HG03135 (cell line): ENCODE results near the gene DGUOK.

ENCODE experiments used
- ATAC-seq: cut with Tn5 transposase; IDR thresholded peaks from one replicate; pipeline ENCODE4 v1.9.1; 2021; ENCODE audit warnings: mild to moderate bottlenecking, moderate library complexity; ENCODE audit not compliant: unreplicated experiment

The DGUOK gene

DNA sequence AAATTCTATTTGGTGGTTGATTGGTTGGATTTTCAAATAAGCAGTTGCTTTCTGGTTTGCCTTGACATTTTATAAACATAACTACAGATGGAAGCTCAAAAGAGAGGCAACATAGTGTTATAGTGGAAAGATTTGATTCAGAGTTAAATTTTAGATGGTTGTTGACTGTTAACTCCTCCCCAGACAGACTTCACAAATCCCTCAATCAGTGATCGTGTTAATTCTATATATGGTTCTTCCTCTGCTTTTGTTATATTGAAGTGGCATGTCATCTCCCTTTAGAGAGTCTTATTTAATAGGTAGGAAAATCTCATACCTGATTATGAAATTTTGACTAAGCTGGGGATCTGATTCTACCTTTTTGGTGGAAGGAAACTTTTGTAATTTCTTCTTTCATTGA lies 19.5 kb downstream of the DGUOK start:
- ATAC-seq, result no peak

DNA sequence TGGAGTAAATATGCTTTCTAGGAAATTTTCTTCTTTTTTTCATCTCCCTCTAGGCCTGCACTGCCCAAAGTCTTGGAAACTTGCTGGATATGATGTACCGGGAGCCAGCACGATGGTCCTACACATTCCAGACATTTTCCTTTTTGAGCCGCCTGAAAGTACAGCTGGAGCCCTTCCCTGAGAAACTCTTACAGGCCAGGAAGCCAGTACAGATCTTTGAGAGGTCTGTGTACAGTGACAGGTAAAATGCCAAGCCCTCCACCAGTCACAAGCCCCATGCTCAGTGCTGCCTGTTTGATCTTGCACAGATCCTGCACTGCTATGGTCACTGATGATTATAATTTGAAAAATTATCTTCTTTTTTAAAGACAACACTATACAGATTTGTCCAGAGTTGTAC lies 20.0 kb downstream of the DGUOK start:
- ATAC-seq, result no peak

DNA sequence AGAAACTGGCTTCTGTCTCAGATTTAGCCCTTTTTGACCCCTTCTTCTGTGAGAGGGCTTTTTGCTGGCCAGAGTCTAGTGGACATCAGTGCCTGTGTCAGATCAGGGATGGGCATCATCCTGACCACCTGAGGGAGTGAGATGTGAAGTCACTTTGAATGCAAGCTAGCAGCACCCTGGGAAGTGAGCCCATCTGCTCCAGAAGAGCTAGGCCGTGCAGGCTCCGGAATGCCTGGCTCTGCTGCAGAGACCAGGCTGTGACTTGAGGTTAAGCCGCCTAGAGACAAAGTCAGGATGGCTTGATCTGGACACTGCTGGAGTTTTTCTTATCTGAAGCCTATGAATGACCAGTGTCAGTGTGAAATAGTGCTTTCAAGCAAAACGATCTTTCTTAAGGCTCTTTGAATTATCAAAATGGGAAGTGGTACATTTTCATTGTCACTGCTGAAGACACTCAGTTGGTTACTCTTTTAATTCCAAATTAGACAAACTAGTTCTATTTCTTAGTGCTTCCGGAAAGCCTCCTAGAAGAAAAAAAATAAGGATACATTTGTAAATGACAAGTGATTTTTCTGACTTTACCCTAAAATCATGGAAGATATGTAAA lies 20.8 kb downstream of the DGUOK start:
- no peak for ATAC-seq

DNA sequence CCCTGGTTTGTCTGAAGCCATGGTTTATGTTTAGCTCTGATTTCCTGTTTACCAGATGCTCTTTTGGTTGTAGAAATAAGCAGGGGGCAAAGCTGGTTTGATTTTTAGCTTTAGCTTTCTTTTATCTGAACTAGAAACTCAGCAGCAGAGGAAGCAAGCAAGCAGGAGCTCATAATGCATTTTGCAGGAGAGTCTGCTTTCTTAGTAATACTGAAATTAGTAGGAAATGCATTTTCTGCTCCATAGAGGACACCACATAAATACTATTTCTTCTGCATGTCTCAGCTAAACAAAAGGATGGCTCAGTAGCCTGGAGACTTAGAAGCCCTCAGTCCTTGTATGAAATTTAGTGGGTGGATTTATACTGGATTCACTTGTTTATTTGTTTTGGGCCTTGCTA lies 23.1 kb downstream of the DGUOK start:
- ATAC-seq, result no peak

DNA sequence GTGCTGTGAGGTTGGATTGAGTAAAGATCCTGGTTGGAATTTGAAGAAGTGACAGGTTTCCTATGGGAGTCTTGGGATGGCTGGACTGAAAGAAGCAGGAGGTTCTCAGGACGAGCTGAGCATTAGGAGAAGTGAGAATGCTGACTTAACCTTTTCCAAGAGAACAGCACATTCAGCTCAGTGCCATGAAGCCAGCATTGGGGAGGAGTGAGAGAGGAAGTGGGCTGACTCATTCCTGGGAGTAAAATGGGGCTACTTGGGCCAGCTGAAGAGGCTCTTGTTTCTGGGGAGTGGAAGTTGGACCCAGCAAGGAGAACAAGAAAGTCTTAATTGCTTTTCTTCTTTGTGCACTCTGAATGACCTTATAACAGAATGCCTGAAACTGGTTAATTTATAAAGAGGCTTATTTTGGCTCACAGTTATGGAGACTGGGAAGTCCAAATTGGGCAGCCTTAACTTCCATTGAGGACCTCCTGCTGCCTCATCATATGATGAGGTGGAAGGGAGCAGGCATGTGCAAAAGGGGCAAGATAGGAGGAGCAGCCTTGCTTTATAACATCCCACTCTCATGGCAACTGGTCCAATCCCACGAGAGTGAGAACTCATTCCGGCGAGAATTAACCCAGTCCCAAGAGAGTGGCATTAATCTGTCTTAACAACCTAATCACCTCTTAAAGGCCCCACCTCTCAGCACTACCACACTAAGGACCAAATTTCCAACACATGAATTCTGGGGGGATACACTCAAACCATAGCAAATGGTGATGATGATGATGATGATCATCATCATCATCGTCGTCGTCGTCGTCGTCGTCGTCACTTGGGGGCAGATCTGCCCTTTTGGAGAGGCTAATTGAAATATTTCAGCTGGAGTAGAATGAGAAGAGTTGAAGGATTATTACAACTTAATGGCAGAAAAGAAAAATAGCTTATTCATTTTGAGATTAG lies 26.1 kb downstream of the DGUOK start:
- ATAC-seq, result no peak

DNA sequence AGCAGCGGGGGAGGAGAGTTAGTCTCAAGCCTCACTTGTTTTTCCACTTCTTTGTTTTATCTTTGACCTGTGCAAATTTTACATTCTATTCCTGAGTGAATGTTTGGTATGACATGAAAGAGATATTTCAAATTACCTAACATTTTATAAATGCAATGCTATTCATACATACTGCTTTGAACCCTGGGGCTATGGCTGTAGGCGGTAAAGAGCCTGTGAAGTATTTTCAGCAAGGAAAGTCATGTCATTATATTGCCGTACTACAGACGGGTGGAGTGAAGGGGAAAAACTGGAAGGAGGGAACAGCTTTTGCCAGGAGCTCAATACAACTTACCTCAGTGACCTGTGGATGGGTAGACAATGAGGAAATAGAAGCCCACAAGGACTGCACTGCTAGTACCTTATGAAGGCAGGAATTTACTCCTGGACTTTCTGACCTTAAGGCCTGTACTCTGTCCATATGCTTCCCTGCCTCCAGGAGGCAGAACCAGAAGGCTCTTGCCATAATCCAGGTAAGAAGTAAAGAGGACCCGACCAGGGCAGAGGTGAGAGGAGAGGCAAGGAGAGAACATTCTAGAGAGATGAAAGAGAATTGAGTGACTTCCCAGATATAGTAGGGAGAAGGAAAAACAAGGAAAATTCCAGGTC lies 29.7 kb downstream of the DGUOK start:
- ATAC-seq, result no peak

DNA sequence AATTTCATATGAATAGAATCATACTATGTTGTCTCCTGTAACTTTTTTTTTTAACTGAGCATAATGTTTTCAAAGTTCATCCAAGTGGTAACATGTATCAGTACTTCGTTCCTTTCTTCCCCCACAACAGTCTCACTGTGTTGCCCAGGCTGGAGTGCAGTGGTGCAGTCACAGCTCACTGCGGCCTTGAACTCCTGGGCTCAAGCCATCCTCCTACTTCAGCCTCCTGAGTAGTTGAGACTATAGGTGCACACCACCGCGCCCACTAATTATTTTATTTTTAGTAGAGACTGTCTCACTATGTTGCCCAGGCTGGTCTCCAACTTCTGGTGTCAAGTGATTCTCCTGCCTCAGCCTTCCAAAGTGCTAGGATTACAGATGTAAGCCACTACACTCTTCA lies 34.6 kb downstream of the DGUOK start:
- ATAC-seq, result no peak

DNA sequence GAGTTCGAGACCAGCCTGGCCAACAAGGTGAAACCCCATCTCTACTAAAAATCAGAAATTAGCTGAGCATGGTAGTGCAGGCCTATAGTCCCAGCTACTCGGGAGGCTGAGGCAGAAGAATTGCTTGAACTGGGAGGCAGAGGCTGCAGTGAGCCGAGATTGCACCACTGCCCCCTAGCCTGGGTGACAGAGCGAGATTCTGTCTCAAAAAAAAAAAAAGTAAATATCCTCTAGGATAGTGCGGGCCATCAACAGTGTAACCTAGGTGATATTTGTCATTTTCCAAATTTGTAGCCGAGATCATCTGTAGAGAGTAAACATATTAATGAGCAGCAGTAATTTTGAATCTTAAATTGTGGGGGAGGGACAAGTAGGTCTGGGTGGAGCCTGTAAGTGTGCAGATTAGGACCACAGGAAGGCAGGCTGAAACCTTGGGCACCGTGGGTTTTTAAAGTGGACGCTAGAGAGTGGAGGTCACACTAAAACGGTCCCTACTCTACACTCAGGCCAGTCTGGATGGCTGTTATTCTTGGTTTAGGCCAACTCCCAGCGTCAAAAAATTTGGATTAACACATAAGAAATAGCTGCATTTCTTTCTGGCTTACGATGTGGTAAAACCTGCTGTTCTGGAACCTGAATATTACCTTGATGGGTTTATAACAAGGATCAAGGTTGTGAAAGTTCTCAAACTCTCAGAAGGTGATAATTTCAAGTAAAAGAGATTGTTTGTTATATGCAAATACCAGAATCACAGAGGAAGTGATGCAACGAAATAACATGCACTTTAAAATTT lies 35.3 kb downstream of the DGUOK start:
- ATAC-seq, result no peak

DNA sequence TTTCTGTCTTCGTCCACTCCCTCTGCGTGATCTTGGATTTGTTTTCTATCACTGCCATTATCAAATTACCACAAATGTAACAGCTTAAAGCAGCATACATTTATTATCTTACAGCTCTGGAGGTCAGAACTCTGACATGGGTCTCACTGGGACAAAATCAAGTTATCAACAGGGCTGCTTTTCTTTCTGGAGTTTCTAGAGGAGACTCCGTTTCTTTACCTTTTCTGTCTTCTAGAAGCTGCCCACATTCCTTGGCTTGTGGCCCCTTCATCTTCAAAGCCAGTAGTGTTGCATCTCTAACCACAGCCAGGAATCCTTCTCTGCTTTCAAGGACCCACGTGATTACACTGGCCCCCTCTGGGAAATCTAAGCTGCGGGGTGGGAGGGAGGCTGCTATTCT lies 36.1 kb downstream of the DGUOK start:
- ATAC-seq, result no peak

DNA sequence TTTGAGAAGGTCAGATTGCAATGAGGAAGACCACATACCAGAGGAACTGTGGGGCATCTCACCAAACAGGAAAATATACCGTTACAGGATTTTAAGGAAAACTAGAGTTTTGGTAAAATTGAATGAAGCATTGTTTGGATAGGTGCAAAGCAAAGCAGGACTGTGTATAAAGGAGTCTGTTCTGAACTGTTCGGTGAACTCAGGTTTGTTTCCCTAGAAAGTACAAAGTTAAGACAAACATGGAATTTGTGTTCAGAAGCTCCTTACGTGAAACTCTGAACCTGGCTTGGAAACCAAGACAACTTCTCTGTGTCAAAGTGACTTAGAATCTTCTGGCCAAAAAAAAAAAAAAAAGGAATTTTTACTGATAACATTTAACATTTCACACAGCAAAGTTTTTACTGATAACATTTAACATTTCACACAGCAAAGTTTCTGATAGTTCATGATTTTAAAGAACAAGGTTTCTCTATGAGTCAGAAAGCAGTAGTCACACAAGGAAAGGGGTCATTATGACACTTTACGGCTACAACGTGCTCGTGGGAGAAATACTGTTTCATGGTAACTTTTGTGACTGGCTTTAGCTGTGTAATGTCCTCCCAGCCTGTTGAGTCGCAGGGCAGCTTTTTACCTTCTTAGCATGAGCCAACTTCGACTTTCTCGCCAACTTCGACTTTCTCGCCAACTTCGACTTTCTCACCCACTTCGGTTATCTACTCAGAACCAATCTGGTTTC lies 36.9 kb downstream of the DGUOK start:
- no peak for ATAC-seq

DNA sequence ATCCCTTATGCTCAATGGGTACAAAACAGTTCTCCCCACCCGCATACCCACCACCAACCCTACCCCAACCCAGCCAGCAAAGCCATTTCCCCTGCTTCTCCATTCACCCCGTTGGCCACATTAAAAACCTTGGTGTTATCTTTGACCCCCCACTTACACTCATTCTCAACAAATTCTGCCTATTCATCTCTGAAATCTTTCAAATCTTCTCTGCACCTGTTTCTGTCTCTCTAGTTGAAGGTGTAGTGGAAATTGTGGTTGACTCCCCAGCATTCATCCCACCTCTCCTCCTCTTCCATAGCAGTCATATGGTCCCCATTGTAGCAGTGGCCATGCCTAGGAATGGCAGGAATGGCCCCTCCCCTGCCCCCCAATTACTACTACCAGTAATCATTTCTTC lies 37.5 kb downstream of the DGUOK start:
- no peak for ATAC-seq

DNA sequence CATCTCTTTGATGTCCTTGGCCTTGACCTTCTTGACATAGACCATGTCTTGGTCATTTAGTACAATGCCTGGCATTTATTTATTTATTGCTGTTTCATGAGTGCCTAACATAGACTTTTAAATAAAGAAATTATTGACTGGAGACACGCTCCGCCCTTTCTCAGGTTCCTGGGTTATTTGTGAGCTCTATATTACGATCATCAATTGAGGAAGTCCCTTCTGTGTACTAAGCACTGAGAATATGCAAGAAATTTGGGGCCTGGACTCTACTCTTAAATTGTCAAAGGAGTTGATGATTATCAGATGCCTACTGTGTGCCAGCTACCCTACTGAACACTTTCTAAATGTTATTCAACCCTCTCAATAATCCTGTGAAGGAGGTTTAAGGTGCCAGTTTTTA lies 38.4 kb downstream of the DGUOK start:
- no peak for ATAC-seq

DNA sequence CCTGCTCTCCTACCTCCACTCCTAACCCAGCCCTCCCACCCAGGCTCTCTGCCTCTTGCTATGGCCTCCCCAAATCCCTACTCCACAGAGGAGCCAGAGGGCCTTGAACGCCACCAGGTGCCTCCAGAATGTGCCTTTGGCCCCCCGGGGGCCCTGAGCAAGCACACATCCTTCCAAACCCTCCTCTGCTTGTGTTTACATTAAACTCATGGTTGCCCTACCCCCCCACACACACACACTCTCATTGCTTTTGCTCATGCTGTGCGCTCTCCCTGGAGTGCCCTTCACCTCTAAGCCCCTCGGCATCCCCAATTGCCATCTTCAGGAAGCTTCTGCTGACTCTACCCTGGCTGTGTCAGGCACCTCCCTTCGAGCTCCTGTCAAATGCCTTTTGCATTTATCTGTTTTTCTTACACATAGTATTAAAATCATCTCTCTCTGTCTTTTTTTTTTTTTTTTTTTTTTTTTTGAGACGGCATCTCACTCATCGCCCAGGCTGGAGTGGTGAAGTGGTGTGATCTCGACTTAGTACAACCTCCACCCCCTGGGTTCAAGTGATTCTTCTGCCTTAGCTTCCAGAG lies 41.8 kb downstream of the DGUOK start:
- ATAC-seq, result no peak

DNA sequence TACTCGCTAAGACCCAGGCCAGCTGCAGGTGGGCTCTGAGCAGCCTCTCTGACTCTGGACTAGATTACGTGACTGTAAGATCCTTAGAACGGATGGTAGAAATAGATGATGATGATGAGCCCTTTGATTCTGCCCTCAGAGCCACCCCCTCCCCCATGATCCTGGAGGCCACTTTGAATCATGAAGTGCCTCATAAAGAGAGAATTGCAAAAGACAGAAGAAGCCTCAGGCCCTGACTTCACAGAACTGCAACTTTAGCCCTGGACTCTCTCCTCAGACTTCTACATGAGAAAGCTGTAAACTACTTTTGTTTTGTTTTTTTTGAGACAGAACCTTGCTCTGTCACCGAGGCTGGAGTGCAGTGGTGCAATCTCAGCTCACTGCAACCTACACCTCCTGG lies 42.7 kb downstream of the DGUOK start:
- ATAC-seq, result no peak

DNA sequence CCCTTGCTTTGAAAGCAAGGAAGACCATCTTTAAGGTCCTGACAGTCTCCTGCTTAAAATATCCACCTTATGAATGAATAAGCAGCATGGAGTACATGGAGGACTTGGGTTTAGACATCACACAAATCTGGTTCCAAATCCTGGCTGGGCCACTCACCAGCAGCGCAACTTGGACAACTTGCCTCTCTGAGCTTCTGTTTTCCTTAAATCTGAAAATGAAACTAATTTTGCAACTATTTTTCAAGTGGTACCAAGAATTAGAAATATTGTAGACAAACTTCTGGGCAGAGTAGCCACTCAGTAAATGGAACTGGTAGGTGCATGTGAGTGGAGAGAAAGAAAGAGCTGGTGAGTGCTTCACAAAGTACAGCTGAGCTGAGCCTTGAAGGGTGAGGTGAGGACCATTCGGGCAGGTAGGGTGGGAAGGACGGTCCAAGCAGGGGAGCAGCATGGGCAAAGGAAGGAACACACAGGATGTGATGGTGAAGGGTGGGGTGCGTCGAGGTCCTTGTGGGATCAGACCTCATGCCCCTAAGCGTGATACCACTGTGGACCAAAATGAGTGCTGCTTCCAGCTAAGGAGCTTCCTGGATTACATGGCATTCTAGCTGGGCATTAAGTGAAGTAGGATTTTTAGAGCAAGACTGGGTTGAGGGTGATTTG lies 43.6 kb downstream of the DGUOK start:
- no peak for ATAC-seq

DNA sequence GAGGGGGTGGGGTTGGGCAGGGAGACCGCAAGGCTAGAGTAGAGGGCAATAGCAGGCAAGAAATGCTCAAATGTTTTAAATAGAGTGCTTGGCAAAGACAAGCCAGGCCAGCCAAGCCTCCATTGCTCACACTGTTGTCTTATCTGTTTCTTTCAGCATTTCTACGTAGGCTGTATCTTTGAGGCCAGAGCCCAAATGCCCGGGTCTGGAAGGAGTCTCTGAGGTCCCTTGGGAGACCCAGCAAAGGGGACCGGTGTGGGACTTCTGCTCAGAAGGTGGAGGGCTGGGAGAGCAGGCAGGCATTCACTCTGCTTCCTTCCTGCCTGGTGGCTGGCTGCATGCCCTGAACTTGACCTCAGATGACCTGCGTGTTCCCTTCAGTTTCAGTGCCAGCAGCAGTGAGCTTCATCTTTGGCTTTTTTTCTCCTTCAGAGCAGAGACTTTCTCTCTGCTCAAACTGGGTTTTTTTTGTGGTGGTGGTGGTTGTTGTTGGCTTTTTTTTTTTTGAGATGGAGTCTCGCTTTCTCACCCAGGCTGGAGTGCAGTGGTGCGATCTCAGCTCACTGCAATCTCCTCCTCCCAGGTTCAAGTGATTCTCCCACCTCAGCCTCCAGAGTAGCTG lies 44.3 kb downstream of the DGUOK start:
- ATAC-seq, result peak; percentile 68

DNA sequence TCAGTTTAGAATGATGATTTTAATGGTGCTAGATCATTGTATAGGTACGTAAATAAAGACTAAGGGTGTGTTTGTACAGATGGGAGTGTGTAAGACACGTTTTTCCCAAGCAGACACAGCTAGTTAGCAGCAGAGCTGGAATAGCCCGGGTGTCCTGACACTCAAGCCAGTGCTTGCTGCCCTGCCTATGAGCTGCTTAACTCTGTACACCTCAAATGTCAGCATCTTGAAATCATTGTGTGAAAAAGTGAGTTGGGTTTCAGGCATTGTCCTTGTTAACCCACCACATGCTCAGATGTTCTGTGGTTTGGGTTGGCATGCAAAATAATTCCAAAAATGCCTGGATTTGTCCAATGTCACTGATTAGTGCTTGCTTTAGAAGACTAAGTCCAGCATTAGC lies 45.0 kb downstream of the DGUOK start:
- no peak for ATAC-seq

DNA sequence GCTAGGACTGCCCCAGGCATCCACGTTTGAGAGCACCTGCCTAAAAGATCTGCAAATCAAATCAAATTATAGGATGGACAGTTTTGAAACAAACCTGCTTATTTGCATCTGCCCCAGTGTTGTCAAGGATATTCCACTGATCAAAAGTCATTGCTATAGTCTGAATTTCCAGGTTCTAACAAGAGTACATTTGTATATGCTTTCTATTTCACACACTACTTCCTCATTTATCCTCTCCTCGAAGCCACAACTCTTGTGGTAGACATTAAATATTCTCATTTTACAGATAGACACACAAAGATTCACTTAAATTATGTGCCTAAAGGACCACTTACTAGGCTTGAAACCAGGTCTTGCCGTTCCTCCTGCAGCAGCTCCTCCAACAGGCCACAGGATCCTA lies 46.2 kb downstream of the DGUOK start:
- no peak for ATAC-seq

DNA sequence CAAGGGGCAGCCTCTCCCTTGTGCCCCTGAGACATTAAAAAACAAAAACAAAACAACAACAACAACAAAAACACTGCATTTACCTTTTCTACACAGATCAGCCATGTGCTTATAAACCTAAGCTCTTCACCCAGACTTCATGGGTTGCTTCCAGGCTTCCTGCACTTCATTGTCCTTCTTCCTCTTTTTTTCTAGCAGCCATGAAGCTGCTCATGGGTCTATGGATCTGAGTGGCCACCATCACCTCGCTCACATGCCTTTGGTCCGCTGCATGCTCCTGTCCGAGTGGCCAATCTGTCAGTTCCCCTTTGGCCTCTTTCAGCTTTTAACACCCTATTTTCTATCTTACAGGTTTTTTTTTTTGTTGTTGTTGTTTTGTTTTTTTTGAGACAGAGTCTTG lies 49.1 kb downstream of the DGUOK start:
- no peak for ATAC-seq
